GM23338 (cell line): ENCODE data around the gene ZCCHC4.

Experiments used
- CREB1 ChIP-seq: fragments of 250-450 bp; sonication (Bioruptor Pico); IDR thresholded peaks from 2 replicates; pipeline ENCODE4 v1.5.0; 2020; ENCODE audit warnings: low read depth, mild to moderate bottlenecking, moderate library complexity
- EZH2 ChIP-seq: fragments of 200-600 bp; sonication (generic); IDR thresholded peaks from one replicate; pipeline ENCODE4 v1.8.0; 2017; ENCODE audit warnings: antibody characterized with exemption, mild to moderate bottlenecking, low read depth; ENCODE audit not compliant: unreplicated experiment
- EZH2phosphoT487 ChIP-seq: fragments of 200-600 bp; sonication (generic); IDR thresholded peaks from one replicate; pipeline ENCODE4 v1.8.1; 2018; ENCODE audit warnings: antibody characterized with exemption; ENCODE audit not compliant: unreplicated experiment
- JUNB ChIP-seq: IDR thresholded peaks from one replicate; pipeline ENCODE4 v1.6.1; 2016; ENCODE audit warnings: antibody characterized with exemption; ENCODE audit not compliant: unreplicated experiment
- NANOG ChIP-seq: IDR thresholded peaks from 2 replicates; pipeline ENCODE4 v1.6.1; 2016; ENCODE audit warnings: antibody characterized with exemption, borderline replicate concordance
- POLR2AphosphoS5 ChIP-seq: IDR thresholded peaks from 2 replicates; pipeline ENCODE4 v1.6.1; 2016; ENCODE audit warnings: antibody characterized with exemption, low read depth
- ZNF114 ChIP-seq: fragments of 250-450 bp; sonication (Bioruptor Pico); IDR thresholded peaks from 2 replicates; pipeline ENCODE4 v1.5.0; 2020; ENCODE audit warnings: mild to moderate bottlenecking, moderate library complexity
- TF ChIP-seq, protein P1 (sequence below), 2 experiments: fragments of 200-600 bp in 1 of 2; sonication (generic) in 1 of 2; conservative IDR thresholded peaks; 2 replicates each; pipeline versions ENCODE4 v1.5.1 to v1.6.1; 2016 to 2017; ENCODE audit warnings: antibody characterized with exemption in 2 of 2, low read depth in 2 of 2, mild to moderate bottlenecking in 2 of 2, moderate library complexity in 1 of 2
- TF ChIP-seq, protein P2 (sequence below): IDR thresholded peaks from one replicate; pipeline ENCODE4 v1.6.1; 2018; ENCODE audit warnings: antibody characterized with exemption; ENCODE audit not compliant: unreplicated experiment
- TF ChIP-seq, protein P3 (sequence below): IDR thresholded peaks from 2 replicates; pipeline ENCODE4 v1.6.1; 2016; ENCODE audit warnings: antibody characterized with exemption

GRCh38 chr4:25417014-25417413, 104.4 kb downstream of the ZCCHC4 start:
- TF ChIP-seq, protein P1, sequence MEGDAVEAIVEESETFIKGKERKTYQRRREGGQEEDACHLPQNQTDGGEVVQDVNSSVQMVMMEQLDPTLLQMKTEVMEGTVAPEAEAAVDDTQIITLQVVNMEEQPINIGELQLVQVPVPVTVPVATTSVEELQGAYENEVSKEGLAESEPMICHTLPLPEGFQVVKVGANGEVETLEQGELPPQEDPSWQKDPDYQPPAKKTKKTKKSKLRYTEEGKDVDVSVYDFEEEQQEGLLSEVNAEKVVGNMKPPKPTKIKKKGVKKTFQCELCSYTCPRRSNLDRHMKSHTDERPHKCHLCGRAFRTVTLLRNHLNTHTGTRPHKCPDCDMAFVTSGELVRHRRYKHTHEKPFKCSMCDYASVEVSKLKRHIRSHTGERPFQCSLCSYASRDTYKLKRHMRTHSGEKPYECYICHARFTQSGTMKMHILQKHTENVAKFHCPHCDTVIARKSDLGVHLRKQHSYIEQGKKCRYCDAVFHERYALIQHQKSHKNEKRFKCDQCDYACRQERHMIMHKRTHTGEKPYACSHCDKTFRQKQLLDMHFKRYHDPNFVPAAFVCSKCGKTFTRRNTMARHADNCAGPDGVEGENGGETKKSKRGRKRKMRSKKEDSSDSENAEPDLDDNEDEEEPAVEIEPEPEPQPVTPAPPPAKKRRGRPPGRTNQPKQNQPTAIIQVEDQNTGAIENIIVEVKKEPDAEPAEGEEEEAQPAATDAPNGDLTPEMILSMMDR (conservative IDR thresholded peaks at IDR 0.05; ENCODE audit: low read depth in 2 of 2) = no peak
- TF ChIP-seq EZH2 (no peak), POLR2AphosphoS5 (no peak), NANOG (no peak), CREB1 (CRISPR knock-in tag) (no peak), JUNB (no peak), ZNF114 (no peak), EZH2phosphoT487 (no peak)
- TF ChIP-seq, protein P2, sequence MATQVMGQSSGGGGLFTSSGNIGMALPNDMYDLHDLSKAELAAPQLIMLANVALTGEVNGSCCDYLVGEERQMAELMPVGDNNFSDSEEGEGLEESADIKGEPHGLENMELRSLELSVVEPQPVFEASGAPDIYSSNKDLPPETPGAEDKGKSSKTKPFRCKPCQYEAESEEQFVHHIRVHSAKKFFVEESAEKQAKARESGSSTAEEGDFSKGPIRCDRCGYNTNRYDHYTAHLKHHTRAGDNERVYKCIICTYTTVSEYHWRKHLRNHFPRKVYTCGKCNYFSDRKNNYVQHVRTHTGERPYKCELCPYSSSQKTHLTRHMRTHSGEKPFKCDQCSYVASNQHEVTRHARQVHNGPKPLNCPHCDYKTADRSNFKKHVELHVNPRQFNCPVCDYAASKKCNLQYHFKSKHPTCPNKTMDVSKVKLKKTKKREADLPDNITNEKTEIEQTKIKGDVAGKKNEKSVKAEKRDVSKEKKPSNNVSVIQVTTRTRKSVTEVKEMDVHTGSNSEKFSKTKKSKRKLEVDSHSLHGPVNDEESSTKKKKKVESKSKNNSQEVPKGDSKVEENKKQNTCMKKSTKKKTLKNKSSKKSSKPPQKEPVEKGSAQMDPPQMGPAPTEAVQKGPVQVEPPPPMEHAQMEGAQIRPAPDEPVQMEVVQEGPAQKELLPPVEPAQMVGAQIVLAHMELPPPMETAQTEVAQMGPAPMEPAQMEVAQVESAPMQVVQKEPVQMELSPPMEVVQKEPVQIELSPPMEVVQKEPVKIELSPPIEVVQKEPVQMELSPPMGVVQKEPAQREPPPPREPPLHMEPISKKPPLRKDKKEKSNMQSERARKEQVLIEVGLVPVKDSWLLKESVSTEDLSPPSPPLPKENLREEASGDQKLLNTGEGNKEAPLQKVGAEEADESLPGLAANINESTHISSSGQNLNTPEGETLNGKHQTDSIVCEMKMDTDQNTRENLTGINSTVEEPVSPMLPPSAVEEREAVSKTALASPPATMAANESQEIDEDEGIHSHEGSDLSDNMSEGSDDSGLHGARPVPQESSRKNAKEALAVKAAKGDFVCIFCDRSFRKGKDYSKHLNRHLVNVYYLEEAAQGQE = no peak
- TF ChIP-seq, protein P3, sequence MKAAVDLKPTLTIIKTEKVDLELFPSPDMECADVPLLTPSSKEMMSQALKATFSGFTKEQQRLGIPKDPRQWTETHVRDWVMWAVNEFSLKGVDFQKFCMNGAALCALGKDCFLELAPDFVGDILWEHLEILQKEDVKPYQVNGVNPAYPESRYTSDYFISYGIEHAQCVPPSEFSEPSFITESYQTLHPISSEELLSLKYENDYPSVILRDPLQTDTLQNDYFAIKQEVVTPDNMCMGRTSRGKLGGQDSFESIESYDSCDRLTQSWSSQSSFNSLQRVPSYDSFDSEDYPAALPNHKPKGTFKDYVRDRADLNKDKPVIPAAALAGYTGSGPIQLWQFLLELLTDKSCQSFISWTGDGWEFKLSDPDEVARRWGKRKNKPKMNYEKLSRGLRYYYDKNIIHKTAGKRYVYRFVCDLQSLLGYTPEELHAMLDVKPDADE = no peak
